ENCODE data around the gene XRCC4.
"Not testable (repeated sequence)": the region's sequence is repeated elsewhere in the genome, so short reads cannot be mapped to it uniquely, and the experiment has no call there.

XRCC4 gene

DNA sequence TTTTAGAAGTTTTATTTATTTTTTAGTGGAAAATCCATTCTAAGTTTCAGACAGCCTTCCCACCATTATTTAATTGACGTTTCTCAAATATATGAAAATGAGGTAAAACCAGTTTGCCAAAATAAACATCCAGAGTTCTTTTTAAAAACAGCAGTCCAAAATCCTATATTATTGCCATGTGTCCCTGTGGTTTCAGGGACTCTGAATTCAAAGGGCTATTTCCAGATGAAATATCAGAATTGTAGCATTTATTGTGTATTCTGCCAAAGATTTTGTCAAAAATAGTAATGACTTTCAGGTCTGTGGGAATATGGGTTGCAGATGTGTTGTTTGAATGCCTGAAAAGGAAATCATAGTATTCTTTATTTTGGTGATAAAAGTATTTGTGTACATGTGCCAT is 41.6 kb downstream of the XRCC4 start:
- no peak for DNase-seq

DNA sequence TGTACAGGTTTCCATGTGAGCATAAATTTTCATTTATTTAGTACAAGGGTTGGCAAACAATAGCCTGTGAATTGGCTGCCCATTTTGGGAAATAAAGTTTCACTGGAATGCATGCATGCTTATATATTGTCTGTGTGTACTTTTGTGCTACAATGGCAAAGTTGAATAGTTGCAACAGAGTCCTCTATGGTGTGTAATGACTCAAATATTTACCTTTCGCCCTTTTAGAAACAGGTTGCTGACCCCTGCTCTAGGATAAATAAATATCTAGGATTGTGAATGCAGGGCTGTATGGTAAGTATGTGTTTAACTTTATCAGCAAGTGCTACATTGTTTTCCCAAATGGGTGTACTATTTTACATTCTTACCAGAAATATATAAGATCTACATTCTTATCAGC is 47.2 kb downstream of the XRCC4 start:
- DNase-seq, result no peak

DNA sequence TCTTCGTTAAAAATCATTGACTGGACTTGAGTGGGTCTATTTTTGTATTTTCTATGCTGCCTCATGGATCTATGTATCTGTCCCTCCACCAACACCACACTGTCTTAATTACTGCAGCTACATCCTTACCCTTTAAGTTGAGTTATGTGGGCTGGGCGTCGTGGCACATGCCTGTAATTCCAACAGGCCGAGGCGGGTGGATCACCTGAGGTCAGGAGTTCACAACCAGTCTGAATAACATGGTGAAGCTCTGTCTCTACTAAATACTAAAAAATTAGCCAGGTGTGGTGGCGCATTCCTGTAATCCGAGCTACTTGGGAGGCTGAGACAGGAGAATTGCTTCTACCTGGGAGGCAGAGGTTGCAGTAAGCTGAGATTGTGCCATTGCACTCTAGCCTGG is 48.2 kb downstream of the XRCC4 start:
- no peak for DNase-seq

DNA sequence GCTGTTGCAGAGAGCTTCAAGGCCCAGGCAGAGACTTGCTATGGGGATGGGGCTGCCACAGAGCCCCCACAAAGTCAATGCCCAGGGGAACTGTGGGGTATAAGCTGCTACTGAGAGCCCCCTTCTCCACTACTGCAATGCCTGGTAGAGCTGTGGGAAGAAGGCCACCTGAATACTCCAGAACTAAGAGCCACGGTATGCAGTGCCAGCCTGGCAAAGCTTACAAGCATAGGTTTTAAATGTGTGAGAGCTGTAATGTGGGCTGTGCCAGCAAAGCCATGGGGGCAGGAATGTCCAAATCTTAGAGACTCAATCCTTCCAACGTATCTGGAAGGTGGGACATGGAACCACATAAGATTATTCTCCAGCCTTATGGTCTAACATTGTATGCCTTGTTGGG is 49.2 kb downstream of the XRCC4 start:
- no peak for DNase-seq

DNA sequence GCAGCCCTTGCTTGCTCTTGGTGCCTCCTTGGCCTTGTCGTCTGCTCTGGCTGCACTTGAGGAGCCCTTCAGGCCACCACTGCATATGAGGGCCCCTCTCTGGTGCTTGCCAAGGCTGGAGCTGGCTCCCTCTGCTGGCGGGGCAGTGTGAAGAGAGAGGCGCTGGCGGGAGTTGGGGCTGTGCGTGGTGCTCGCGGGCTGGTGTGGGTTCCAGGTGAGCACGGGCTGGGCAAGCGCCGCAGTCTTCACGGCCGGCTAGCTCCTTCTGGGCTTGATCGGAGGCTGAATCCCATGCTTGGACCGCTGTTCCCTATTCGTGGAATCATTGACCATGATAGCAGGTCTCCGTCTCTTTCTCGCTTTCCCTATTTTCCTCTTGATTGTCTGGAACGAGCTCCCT is 56.5 kb downstream of the XRCC4 start:
- no peak for DNase-seq

DNA sequence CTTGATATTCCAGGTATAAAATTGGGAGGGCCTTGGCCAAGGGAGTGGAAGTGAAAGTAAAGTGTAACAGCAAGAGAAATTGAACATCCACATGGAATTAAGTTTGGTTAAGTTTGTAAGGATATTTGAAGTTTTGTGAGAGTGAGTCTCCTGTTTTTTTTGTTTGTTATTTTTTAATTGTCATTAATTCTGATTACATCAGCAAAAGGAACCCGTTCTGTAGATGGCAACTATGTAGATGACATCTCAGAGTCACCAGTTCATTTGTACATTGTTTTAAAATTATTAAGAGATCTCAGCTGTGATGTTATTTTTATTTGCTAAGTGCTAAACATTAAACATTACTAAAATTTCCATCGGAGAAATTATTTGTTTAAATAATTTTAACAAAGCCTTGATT is 65.2 kb downstream of the XRCC4 start:
- no peak for DNase-seq

DNA sequence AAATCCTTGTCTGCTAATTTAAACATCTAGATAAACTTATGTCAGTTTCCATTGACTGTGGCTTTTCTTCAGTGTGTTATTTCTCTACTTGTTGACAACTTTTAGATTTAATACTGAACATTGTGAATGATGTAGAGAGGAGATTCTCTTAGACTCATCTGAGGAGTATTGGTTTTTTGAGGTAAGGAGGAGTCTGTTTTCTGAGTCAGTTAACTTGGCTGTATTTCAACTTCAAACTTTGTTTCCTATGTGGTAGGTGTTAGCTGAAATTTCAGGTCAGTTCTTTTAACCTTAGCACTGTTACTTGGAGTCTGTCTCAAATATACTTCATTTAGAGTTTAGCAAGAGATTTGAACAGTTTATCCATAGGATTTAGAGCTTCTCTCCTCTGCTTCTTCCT is 67.9 kb downstream of the XRCC4 start:
- DNase-seq, result no peak

DNA sequence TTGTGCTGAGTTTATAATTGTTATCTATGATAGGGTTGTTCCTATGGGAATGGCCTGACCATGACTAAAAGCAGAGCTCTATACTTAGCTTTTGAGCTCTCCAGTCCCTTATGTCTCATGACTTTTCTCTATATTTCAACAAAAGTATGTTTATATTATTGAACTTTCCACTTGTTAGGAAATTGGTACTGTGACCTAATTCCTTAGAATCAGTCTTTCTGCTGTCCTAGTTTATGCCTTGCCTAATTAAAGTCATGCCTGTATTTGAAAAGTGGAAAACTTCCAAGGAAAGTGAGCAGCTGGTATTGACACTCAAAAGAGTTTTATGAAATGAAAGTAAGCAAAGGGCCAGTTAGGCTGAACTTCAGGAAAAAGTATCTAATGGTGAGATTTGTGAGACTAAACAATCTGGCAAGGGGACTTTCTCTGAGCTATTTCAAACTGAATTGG is 68.6 kb downstream of the XRCC4 start:
- no peak for DNase-seq

DNA sequence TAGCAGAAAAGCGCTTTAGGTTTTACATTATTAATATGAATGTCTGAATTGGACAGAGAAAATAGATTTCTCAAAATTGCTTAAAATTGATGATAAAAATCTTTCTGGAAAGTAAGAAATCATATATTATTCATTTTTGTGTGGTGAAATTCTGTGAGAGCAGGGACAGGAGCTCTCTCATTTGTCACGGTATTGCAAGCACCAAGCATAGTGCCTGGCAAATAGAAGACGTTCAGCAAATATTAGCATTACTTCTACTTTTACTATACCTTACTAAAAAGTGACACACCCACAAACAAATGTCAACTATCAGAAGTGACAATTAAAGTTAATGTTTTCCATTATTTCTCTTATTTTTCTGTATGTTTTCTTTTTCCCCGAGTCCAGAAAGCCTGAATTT is 69.1 kb downstream of the XRCC4 start:
- no peak for DNase-seq

DNA sequence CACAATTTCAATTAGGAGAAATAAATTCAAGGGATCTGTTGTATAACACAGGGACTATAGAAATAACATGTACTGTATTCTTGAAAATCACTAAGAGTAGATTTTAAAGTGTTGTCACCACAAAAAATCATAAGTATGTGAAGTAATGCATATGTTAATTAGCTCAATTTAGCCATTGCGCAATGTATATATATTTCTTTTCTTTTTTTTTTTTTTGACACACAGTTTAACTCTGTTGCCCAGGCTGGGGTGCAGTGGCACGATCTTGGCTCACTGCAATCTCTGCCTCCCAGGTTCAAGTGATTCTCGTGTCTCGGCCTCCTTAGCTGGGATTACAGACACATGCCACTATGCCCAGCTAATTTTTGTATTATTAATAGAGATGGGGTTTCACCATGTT is 70.2 kb downstream of the XRCC4 start:
- DNase-seq, result no peak

DNA sequence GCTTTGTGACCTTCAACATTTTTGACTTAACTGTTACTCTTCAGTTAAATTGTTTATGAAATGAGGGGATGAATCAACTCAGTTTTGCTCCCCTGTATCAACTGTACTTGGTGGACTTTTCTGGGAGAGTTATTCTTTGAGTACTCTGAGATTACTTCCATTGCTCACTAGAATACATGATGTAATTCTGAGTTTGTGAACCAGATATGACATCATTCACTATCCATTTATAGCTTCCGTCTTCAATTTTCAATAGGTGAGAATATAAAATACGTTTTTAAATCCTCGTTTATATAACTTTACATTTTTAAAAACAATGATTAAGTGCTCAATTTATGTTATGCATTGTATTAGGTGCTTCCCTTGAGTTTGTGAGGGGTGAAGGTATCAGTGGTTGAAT is 71.0 kb downstream of the XRCC4 start:
- DNase-seq, result no peak

DNA sequence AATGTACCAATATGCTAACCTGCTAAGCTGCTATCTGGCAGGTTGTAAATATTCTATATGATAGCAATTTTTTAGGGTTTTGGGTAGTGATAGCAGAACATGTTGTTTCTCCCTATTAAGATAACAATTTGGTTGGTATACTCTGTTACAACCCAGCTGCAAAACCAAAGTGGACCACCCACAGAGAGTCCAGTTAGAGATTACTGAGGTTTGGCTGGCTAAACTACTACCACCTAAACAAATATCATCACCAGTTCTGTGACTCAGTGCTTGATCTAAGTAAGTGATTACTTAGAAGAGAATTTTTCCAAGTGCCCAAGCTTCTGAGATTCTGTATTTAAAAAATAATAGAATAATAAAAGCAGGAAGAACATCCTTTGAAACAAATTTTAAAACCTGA is 72.3 kb downstream of the XRCC4 start:
- DNase-seq, result no peak

DNA sequence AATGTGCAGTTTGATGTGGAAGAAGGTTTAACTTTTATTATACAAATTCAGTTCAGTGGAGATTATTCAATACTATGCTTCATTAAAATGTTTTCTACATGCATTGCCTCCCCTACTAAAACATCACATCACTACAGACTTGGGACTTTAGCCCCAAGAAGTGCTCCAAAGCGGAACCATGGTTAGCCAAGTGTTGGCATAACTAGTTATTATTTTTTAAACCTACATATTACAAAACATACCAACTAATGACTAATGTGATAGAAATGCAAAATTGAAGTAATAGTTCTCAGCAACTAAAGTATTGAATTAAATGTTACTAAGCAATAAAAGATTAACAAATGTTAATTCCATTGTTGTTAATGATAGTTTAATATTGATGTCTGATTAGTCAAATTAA is 74.5 kb downstream of the XRCC4 start:
- DNase-seq, result no peak

DNA sequence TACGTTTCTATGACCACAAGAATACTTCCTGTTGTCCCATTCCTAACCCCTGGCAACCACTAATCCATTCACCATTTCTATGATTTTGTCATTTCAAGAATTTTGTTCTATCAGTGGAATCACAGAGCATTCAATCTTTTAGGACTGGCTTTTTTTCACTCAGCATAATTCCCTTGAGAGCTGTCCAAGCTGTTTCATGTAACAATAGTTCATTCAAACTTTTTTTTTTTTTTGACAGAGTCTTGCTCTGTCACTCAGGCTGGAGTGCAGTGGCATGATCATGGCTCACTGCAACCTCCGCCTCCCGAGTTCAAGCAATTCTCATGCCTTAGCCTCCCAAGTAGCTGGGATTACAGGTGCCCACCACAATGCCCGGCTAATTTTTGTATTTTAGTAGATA is 75.6 kb downstream of the XRCC4 start:
- not testable (repeated sequence) for DNase-seq

DNA sequence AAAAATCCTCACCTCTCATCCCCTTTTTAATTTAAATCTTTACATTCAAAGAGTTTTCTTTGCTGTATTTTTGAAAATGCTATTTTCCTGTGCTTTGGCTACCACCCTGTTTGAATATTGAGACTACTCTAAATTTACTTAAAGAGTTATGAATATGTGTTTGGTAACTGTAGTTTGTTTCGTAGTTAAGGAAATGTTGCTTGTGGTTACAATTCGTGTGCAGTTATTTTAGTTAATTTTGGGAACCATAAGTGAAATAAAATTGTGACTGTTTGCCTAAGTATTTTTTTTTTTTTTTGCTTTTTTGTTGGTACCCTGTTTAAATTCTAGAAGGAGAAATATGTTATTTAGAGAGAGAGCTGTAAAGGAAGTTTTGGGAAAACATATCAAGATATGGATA is 78.7 kb downstream of the XRCC4 start:
- no peak for DNase-seq

DNA sequence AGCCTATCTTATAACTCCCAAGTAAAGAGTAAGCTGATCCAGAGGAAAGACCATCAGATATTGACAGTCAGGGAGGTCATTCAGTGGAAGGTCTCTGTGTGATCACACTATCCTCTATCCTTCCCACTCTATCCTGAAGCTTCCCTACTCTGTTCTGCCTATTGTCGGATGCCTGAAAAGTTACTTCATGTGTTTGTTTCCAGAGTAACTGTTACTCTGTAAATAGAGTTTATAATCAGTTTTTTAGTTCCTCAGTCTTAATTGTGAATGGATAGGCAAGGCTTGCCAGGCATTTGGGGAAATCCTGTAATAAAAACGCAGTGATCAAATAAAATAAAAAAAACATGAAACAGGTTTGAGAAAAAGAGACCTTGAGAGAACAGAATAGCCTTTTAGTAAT is 79.8 kb downstream of the XRCC4 start:
- DNase-seq, result no peak

DNA sequence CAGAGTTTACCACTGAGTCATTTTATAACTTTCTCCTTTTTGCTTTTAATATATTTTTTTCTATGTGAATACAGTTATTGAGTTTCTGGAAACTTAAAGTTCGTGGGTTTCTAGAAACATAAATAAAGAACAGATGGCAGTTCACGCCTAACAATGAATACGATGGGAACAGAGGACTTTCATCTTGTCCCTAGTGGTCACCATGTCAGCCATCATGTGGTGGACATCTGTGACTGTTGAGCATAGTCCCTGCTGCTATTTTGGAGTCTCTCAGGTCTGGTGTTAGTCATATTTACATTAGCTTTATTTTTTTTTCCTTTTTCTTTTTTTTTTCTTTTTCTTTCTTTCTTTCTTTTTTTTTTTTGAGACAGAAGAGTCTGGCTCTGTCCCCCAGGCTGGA is 85.3 kb downstream of the XRCC4 start:
- no peak for DNase-seq

DNA sequence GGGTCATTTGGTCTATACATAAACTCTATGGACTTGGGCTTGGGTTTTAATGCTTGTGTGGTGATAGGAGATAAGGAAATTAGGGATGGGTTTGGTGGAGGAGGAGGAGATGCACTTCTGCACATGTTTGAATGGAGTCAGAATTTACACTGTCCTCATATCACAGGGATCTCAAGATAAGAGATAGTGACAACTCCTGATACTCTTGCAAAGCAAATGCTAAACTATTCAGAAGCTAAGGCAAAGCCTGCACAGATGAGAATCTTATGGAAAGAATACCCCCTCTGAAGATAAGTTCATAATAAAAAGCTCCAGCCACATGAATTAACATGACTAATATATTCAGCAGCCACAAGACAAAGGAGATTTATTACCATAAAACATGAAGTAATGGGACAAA is 90.2 kb downstream of the XRCC4 start:
- DNase-seq, result no peak

DNA sequence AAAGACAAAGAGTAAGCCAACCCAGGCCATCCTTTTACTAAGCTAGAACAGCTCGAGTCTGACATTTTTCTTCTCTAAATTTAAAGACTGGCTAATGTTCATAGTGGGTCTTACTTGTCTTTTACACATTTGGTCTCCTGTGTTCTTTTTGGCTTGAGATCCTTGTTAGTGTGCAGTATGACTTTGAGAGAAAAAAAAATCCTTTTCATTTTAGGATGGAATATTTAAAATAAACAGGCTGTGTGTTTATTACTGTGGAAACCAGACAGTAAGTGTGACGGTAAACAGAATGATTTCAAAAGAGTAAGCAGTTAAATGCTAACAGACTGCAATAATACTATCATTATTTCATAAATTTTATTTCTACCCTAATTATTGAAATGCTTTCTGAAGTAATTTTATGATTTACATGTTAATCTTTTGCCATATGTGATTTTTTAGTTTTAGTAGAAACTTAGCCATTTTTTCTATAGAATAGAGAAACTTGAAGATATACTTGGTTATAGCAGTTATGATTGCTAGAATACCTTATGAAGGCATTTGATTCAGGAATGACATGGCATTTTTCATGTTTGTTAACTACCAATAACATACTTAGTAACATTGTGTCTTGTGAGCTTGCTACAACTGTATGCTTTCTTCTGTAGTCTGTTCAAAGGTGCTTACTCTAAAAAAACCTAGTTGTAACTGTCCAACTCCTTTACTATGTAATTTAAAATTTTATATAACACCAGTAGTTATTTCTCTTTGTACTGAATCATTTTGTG is 92.4 kb downstream of the XRCC4 start:
- DNase-seq, result no peak

DNA sequence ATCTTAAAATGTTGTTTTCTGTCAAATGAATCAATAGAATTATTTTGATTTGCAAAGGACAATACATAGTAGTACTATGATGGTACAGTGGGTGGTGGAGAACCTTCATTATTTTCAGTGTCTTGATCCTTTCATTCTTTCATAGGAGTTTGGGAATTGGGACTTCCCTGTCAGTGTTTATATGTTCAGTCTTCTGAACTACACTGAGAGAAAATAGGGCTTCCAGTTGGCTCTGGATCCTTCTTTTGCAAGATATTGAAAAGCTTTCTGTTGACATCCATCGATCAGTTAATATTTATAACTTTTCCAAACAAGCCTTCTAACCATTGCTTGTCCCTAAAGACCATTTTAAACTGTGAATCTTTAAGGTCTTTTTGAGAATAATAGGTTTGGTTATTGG is 94.7 kb downstream of the XRCC4 start:
- no peak for DNase-seq

DNA sequence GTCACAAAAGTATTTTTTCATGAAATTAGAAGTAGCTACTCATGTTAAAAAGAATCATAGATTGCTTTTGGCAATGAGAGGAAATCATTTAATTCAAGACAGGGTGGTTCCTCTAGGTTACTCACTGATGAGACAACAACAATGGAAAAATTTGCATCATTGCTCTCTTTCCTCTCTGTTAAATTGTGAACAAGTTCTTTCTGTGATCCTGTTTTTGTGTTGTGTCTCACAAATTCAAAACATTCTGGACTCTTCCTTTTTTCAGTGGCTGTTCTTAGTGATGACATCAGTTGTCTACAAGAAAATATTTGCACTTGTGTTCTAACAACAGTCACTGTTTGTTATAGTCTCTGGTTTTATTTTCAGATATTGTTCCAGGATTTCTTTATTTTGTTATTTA is 95.3 kb downstream of the XRCC4 start:
- DNase-seq, result no peak

DNA sequence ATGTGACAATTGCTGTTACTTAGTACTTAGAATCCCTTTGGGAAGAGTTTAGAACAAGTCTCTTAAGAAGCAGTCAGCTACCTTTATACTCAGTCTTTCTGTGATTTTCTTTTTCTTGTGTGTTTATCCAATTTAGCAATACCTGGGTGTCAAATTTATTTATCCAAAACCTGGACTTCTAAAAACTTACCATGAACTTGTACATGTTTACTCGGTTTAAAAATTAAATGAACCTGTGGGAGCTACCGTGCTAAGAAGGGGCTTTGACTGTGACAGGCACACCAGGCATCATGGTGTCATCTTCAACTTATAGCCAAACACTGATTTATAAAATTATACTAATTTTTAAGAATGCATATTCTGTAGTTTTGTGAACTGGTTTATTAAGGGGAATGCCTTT is 96.5 kb downstream of the XRCC4 start:
- no peak for DNase-seq

DNA sequence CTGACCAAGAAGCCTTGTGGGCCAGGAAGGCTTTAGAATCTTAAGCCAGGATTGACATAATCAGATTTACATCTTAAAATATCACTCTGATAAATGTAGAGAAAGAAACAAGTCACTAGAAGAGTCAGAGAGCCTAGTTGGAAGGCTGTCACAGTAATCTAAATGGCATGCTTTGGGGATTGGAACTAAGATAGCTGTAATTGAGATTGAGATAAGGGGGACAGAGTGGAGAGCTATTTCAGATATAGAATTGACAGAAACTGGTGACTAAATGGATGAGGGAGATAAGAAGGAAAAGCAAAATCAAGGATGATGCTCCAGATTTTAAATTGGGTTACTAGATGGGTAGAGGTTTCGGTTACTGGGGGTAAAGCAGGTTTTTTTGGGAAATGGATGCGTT is 100.5 kb downstream of the XRCC4 start:
- DNase-seq, result no peak

DNA sequence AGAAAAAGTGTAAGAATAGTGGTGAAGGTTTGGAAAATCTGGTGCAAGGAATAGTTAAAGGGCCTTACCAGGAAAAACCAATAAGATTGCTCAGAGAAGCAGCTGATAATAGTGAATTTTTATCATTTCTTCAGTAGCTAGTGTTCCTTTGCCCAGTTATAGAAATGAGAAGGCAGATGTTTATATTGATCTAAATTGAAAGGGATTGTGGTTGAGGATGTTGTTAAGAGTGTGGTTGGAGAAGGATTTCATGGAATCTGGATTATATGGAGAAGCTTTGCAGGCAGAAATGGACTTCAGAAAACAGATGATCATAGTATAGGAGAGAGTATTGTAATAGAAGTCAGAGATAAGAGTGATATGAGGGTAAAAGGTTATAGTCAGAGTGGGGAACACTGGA is 102.6 kb downstream of the XRCC4 start:
- DNase-seq, result no peak

DNA sequence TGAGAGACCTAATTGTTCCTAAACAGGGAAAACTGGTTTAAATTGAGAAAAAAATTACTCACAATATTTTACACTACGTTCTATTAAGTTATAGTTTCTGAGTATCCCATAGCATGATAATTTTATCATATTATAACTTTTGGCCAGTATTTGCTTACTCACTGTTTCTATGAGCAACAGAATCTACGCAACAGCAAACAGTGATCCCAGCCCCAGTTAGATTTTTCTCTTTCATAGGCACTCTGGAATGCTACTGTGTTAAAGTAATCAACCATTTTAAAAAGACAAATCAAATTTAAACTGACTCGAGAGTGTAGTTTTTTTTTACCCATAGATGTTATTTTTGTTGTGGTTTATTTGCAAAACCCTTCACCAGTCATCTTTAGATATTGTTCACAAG is 107.2 kb downstream of the XRCC4 start:
- no peak for DNase-seq

DNA sequence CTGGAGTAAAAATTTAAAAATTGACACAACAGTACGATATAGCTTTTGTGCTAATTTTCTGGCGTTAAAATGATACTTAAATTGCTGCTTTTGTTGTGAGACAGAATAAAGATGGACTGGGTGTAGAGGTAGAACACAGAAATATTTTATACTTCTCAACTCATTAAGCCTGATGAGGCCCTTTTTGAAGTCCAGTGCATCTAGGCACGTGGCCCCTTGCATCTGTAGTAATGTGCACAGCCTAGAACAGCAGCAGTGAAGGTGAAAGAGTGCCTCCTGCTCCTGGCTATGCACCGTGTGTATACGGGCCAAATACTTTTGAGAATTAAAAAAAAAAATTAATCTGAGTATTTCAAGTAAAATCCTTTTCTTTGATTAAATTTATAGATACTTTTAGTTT is 115.6 kb downstream of the XRCC4 start:
- no peak for DNase-seq
